ENCODE results near the gene ELAPOR1.

The ELAPOR1 gene

GRCh38 chr1:109099938-109100773 lies 13.8 kb upstream of the ELAPOR1 start:
- peak; percentile 97 for DNase-seq

GRCh38 chr1:109104364-109105151 lies 9.4 kb upstream of the ELAPOR1 start:
- no peak for DNase-seq

DNA sequence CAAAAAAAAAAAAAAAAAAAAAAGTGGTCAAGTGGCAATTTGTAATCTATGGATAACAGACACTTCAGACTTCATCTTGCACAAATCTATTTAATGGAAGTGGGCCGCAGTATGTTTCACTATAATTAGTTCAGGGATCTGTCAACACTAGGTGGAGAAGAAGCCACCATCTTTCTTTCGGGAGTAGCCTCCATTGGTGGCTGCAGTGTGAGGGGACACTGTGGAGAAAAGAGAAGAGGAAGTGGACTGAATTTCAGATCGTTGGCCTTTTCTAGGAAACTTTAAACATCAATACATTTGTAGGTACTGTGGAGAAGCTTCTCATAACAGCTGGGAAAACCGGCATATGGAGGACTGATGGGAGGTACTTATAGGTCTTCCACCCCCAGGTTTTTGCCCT lies 8.0 kb upstream of the ELAPOR1 start:
- DNase-seq = no peak

DNA sequence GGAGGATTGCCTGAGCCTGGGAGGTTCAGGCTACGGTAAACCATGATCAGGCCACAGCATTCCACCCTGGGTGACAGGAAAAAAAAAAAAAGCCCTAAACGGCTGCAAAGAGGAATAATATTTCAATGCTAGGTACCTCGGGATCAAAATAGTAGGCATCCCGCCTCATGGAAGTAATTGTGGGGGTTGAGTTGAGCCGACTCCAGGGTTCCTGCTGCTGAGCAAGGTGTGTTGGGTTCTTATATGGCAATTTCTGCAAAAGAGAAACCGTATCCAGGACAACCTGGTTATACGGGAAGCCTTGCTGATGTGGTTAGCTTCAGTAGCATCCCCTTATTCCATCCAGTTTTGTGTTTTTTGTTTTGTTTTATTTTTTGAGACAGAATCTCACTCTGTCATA lies 6.1 kb upstream of the ELAPOR1 start:
- DNase-seq = no peak

DNA sequence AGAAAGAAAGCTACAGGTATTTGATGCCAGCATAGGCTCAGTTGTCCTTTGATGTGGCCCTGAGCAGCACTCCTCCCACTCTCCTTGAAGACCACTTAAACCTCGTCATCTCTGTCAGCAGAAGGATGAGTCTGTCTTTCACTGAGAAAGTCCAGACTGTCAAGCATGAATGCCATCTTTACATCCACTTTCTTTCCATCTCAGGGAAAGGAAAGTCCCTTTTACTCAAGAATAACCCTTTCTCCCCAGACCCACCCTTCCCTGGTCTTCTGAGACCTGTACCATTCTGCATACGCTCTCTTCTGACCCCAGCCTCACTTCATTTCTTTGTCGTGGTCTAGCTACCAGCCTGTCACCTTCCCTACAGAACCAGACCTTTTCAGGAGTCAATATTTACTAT lies 4.0 kb upstream of the ELAPOR1 start:
- no peak for DNase-seq

DNA sequence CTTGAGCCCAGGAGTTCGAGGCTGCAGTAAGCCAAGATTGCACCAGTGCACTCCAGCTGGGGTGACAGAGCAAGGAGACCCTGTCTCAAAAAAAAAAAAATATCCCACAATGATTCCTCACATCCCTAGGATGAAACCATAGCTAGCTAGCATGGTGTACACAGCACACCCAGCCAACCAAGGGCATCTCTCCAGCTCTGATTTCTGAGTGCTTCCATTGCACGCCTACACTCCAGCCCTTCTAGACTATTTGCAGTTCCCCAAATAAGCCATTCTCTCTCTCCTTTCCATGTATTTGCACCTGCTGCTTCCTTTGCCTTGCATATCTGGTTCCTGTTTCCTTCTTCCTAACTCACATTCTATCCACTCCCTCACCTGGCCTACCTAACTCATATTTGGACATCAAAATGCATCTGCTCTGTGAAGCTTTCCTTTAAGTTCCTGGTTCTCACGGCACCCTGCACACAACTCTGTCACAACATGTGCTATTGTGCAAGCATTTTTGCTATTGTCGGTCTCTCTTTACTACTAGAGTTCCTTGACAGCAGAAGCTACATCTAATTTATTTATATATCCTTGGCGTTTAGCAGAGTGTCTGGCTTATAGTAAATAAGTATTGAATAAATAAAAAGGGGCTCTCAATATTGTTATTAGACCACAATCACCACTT lies 2.4 kb upstream of the ELAPOR1 start:
- no peak for DNase-seq

- DNase-seq = no peak
Observed at GRCh38 chr1:109112056-109112651, 1.8 kb upstream of the ELAPOR1 start.

- peak; percentile 90 for DNase-seq
Observed at GRCh38 chr1:109112652-109113285, 1.1 kb upstream of the ELAPOR1 start.

DNA sequence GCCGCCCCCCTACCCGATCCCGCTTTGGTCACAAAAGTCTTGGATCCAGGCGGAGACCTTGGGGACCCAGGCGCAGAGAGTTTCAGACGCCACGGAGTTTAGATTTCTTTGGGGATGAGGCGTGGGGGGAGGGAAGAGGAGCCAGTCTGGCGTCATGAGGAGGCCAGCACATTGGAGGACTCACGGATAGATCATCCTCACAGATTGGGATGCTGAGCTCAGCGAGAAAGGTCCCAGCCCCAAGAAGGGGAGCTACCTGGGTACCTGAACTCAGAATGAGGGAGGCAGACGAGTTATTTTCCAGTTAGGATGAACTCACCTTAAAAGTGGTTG lies 393 bp downstream of the ELAPOR1 start:
- no peak for DNase-seq

- DNase-seq = no peak
Observed at GRCh38 chr1:109115685-109116084, 1.8 kb downstream of the ELAPOR1 start.

DNA sequence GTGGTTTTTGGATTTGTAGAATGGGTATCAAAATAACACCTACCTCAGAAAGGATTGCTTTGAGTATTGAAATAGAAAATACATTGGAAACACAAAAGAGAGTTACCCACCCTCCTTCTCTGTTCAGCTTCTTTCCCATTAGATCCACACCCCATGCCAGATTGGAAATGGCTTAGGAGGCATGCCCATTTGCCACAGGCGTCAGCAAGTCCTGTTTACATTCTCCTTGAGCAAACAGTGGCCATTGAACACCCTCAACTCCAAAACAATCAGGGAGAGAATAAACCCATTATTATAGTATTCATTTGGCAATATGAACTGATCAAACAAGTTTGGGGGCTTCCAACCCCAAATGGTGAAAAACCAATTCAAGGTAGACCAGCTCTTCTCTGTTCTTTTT lies 2.4 kb downstream of the ELAPOR1 start:
- no peak for DNase-seq

- no peak for DNase-seq
Observed at GRCh38 chr1:109118089-109118488, 4.2 kb downstream of the ELAPOR1 start.

DNA sequence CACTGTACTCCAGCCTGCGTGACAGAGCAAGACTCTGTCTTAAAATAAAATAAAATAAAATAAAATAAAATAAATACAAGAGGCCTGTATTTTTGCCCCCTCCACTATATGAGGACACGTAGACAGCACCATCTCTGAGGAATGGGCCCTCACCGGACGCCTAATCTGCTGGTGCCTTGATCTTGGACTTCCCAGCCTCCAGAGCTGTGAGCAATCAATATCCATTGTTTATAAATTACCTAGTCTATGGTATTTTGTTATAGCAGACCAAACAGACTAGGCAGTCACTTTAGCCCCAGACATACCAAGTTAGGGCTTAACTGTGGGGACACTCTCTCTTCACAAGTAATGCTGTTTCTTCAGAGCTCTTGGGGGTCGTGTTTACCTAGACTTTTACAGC lies 6.4 kb downstream of the ELAPOR1 start:
- no peak for DNase-seq

DNA sequence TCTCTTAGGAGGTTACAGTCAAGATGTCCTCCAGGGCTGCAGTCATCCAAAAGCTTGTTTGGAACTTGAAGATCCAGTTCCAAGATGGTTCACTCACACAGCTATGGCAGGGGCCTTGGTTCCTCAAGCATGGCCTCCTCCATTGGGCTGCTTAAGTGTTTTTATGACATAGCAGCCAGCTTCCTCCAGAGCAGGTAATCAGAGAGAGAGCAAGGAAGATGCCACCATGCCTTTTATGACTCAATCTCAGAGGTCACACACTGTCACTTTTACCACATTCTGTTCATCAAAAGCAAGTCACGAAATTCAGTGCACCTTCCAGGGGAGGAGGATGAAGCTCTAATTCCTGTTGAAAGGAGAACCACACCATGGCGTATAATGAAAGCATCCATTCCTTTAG lies 17.1 kb downstream of the ELAPOR1 start:
- no peak for DNase-seq

DNA sequence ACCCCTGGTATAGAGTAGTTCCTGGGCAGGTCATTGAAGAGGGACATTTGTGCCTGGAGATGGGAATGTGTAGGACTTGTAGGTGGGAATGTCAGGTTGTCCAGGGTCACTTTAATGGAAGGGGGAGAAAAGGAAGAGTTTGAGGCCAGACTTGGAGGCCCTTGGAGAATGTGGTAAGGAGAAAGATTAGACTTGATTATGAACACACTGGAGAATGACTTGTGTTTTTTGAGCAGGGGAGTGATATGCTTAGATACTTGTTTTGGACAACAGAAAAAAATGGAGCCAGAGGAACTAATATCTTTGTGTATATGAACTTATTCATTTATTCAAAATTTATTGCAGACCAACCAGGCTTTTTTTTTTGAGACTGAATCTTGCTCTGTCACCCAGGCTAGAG lies 17.9 kb downstream of the ELAPOR1 start:
- DNase-seq = no peak

GRCh38 chr1:109133002-109133706 lies 19.2 kb downstream of the ELAPOR1 start:
- no peak for DNase-seq

GRCh38 chr1:109133815-109134214 lies 19.9 kb downstream of the ELAPOR1 start:
- no peak for DNase-seq

DNA sequence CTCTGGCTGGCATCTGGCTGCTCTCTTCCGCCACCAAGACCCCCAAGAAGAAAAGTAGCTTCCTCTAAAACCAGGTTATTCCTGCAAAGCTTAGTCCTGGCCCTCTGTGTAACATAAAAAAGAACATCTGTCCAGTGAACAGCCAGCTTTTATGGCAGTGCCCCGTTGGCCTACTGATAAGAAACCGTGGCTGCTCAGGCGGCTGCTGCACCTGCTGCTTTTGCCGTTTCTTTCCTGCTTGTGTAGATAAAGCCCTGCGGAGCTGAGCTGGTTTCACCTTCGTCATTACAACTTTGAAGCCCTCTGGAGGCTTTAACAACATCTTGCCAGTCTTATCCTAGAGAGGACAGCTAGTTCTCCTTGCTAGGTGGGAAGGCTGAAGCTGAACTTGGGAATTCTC lies 20.5 kb downstream of the ELAPOR1 start:
- DNase-seq = no peak

- no peak for DNase-seq
Observed at GRCh38 chr1:109135940-109136339, 22.0 kb downstream of the ELAPOR1 start.

DNA sequence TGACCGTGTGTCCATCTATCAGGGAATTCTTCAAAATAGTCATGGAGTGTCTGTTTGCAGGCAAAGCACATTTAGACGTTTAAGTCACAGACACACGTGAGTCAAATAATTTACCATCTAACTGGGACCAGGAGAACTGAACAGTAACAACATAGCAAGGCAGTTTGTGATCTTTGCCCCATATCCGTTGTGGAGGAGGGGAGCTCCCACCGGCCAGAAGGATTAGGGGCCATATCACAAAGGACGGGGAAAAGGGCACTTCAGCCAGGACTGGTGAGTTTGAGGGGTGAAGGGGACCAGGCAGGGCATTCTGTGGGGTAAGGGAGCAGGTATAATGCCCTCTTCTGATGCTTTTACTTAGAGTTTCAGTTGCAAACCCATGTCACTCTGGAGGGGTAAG lies 22.9 kb downstream of the ELAPOR1 start:
- DNase-seq = no peak

DNA sequence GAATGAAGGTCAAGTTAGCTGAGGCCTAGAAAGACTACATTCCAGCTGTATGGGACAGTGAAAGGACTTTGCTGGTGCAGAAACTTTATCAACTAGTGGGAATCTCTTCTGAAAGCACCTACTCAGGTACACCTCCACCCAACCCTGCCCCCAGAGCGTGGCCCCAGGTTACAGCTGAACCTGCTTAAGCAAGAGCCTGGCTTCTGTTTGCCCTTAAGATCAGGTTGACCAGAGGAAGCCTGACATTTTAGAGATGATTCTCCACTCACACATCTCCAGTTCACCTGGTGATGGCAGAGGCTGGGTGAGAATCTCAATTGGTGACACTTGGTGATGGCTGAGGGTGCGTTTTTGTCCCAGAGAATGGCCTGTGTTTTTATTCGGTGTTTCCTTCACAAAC lies 24.0 kb downstream of the ELAPOR1 start:
- DNase-seq = no peak

GRCh38 chr1:109138358-109138757 lies 24.4 kb downstream of the ELAPOR1 start:
- DNase-seq = no peak
